GM19463 (cell line): ENCODE results near the gene BCL10.

Experiments
- ATAC-seq: cut with Tn5 transposase; IDR thresholded peaks from one replicate; pipeline ENCODE4 v1.9.1; 2021; ENCODE audit warnings: mild to moderate bottlenecking, moderate library complexity; ENCODE audit not compliant: unreplicated experiment

Gene BCL10

GRCh38 chr1:85276215-85276977 is at the start of gene BCL10:
Gene BCL10, minus strand, starts transcription at chr1:85276632. Its CDS starts 280 bp downstream, at chr1:85276352.
- ATAC-seq, result peak; percentile 92

GRCh38 chr1:85325920-85326319 is 49.5 kb upstream of the BCL10 start:
- no peak for ATAC-seq

- ATAC-seq, result no peak
These were observed 47.3 kb upstream of the BCL10 start for GRCh38 chr1:85323770-85324169.

DNA sequence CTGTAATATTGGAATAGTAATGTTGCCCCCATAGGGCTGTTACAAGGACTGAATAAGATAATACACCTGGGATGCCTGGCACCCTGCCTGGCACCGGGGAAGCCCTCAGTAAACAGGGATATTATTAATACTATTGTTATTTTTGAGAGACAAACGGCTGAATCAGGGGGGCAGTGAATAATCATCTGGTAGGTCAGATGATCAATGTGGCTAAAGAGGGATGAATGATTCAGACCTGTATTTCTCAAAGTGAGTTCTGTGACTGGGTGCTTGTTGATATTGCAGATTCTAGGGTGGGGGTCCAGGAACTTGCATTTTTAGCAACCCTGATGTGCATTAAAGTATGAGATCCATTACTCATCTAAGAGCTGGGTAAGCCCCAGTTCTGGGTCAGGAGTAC is 46.2 kb upstream of the BCL10 start:
- ATAC-seq, result no peak

- ATAC-seq, result peak; percentile 88
These were observed 45.0 kb upstream of the BCL10 start for GRCh38 chr1:85321237-85321964.

GRCh38 chr1:85320371-85321131 is 44.1 kb upstream of the BCL10 start:
- ATAC-seq, result no peak

DNA sequence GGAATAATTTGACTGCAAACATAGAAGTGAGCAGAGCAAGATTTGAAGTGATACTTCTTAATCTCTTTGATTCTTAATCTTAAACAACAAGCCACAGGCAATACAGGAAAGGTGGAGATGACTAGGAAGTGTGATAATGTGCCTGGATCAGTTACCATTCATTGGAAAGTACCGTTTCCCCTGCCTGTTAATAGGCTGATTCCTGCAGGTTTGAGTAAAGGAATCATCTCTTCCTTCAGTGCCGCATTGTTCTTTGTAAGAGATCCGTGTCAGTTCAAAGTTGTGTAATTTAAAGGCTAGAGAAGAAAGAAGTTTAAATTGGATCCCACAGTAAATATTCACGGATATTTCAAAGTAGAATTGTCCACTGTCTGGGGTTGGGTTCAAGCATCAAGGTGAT is 43.5 kb upstream of the BCL10 start:
- no peak for ATAC-seq

DNA sequence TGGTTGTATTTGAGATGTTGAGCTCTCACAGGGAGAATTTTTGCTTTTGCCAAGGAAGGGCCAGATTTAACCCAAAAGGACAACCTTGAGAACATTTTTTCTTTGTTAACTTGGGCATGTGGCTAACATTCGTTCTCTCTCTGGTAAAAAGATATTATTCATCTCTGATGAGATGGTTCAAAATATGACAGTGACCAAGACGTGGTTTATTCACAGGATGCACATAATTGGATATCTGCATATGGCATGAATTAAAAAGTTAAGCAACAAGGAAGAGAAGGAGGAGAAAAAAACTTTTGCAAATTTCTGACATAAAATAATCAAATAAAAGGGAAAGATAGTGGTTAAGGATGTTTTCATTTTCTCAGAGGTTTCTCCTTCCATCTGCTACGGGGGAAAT is 43.1 kb upstream of the BCL10 start:
- ATAC-seq, result no peak

- ATAC-seq, result no peak
These were observed 41.8 kb upstream of the BCL10 start for GRCh38 chr1:85318217-85318616.

DNA sequence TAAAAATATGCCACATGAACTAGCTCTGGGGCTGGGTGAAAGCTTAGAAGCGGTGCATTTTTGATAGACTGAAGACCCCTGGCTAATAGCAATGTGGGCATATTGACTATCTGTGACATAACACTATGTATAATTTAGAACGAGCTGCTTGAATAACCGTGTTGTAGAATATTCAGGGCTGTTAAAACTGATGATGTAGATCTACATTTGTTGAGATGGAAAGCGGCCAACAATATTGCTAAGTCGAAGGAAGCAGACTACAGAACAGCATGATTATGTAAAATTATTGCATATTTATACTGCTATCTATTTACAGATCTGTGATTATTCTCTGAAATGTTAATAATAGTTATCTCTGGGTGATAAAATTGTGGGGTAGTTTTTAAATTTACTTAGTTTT is 41.1 kb upstream of the BCL10 start:
- no peak for ATAC-seq

GRCh38 chr1:85316321-85316720 is 39.9 kb upstream of the BCL10 start:
- ATAC-seq, result no peak

DNA sequence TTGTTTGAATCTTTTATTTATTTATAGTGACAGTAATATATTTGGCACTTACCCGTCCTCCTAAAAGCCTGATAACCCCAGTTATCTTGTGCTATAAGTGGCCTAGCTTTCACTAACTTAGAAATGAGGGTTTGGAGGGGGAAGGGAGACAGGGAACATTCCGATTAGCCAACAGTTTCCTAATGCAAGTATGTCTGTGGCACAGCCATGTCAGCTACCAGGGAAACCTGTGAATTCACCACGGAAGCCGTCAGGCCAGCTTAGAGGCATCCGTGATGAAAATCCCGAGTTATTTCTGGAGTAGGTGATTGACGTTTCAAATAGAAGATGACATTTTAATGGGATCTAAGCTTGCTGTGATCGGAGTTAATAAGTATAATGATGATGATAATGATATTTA is 39.4 kb upstream of the BCL10 start:
- no peak for ATAC-seq

GRCh38 chr1:85314726-85315125 is 38.3 kb upstream of the BCL10 start:
- no peak for ATAC-seq

DNA sequence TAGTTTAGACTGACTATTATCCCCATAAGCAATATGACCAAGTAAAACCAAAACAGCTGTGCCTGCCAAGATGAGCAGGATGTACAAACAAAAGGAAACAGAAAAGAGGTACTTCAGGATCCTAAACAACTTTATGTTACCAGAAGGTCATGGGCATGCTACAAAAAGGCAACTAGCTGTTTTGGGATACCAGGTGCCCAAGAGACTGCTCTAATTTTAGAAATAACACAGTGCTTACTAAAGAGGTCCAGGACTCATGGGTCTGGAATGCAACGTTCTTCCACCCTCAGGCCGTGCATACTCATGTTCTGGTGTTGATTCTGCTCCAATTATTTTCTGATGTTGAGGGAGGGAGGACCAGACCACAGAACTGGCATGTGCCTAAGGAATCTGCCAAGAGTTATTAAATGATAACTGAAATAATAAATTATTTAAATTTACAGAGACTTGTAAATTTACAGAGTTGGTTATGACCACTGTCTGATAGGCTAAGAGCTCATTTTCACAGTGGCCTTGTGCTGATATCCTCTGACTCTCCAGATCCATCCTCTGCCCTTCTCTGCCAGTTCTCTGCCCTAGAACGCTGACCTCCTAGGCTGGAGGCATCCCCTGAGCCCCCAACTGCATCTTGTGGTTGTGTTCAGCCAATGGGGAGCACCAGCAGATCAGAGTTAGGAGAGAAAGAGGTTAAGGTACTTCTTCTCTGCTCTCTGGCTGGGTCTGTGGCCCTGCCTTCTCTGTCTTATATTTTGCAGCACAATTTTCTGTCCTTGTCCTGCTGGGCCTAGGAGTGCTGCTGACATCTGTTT is 37.7 kb upstream of the BCL10 start:
- ATAC-seq, result no peak

DNA sequence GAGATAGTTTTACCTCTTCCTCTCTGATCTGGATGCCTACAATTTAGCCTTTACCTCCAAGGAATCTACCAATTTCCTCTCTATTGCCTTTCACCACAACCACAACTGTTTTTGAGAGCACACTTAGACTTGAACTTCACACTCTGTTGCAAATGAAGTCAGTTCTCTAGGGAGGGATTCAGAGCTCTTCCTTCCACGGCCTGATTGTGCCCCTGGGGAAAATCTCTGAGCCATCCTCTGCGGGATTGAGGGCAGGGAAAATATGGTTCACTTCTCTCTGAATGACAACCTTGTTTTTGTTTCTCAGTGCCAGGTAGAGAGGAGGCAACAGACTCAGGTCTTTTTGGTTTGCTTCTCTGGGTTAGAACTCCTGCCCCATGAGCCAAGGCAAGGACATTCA is 35.4 kb upstream of the BCL10 start:
- ATAC-seq, result no peak

- ATAC-seq, result no peak
These were observed 32.5 kb upstream of the BCL10 start for GRCh38 chr1:85308833-85309350.

- peak; percentile 98 for ATAC-seq
These were observed 31.8 kb upstream of the BCL10 start for GRCh38 chr1:85307987-85308832.

GRCh38 chr1:85306236-85306635 is 29.8 kb upstream of the BCL10 start:
- no peak for ATAC-seq

- ATAC-seq, result no peak
These were observed 27.2 kb upstream of the BCL10 start for GRCh38 chr1:85303440-85304162.
